T47D (cell line): ENCODE measurements around the gene ACOX3.
"Not testable (repeated sequence)": the region's sequence is repeated elsewhere in the genome, so short reads cannot be mapped to it uniquely, and the experiment has no call there.

ENCODE experiments used
- DNase-seq, 2 experiments: peaks; one replicate each; pipeline versions ENCODE4 v3.0.0 to v3.0.0-alpha.2; 2011 to 2012; ENCODE audit warnings: low read depth in 1 of 2, low spot score in 1 of 2
- JUND ChIP-seq: IDR thresholded peaks from 2 replicates; pipeline ENCODE4 v1.6.1; 2012; ENCODE audit warnings: low read depth
- in situ Hi-C: cut with HindIII; loops from 2 replicates; pipeline ENCODE4 v1.10.0; 2016; ENCODE audit warnings: low sequenced_read_pairs, low pct_unique_long_range_greater_than_20kb

Gene ACOX3

DNA sequence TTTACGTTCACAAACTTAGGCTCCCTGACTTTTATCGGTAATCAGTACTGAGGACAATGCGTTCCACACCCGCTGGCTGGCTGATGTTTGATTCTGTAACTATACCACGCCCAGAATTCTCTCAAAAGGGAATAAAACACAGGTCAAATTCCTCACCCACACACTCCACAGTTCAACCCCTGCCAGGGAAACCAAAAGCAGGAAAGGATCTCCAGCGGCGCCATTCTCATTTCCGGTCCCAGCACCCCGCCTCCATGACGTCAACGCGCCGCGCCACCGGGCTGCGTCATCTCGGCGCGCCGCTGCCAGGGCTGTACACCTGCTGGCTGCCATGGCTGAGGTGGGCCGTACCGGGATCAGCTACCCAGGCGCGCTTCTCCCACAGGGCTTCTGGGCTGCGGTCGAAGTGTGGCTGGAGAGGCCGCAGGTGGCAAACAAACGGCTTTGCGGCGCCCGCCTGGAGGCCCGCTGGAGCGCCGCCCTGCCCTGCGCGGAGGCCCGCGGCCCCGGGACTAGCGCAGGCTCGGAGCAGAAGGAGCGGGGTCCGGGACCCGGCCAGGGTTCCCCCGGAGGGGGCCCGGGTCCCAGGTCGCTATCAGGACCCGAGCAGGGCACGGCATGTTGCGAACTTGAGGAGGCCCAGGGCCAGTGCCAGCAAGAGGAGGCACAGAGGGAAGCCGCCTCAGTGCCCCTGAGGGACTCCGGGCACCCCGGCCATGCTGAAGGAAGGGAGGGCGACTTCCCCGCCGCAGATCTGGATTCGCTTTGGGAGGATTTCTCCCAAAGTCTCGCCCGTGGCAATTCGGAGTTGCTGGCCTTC lies at the start of gene ACOX3, which contains the start of gene TRMT44:
ACOX3 (minus strand) TSS at position 232 of the 820 bp plus-strand sequence. CDS start 24,202 bp downstream, outside the sequence.
TRMT44 (plus strand) TSS at position 286 of the 820 bp plus-strand sequence; CDS start at position 332, 46 bp downstream.
- in situ Hi-C loops, result no loop called here
- peak; percentile 41 to 92 for DNase-seq
- no peak for TF ChIP-seq JUND

DNA sequence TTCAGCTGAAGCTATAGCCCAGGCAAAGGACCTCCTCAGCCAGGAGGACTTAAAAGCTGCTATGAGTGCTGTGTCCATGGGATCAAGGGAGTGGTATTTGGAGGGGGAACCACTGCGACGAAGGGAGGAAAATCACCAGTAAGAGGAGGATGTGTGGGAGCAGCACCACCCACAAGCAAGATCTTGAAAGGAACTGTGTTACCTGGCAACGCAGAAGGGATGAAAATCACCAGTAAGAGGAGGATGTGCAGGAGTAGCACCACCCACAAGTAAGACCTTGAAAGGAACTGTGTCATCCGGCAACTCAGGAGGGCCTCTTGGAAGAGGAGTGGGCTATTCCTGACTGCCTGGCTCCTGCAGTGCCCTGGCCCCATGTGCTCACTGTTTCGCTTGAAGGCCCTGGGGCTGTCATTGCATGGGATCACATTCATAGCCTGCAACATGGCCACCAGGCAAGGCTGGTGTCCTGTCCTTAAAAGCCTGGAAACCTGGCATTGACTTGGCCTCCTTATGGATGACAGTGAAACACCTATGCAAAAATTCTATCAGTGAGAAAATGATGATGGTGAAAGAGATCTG lies 48.4 kb upstream of the ACOX3 start:
- in situ Hi-C loops, result no loop called here
- no peak for DNase-seq
- no peak for TF ChIP-seq JUND

DNA sequence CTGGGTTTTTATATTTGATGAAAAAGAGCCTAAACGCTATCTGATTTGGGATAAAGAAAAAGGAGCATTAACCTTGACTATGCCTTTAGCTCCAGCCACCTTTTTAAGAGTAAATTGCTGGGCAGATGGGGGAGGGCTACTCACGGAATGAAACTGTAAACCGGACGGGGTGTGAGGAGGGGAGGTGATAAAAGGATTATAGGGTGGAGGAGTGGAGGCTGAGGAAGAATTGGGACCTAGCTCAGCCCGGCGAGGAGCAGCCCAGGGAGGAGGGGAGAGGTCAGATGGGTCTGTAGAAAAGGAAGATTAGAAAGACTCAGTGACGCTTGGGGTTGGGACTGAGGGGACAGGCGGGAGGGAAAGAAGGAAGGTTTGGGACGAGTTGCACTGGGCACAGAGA lies 46.1 kb upstream of the ACOX3 start:
- DNase-seq, in situ Hi-C loops: not testable (repeated sequence)

DNA sequence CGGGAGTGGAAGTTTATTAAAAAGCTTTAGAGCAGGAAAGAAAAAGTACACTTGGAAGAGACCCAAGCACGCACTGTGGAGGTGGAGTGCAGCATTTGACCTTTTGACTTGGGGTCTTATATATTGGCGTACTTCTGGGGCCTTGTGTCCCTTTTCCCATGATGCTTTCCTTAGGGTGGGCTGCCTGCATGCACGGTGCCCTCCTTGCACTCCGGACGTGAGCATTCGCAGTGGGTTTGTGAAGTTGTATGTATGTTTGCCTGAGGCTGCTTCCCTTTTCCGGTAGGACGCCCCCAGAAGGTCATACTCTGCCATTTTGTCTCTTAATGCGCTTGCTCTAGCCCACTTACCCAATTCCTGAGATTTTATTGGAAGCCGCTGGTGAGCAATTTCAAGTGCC lies 39.7 kb upstream of the ACOX3 start:
- no peak for TF ChIP-seq JUND
- DNase-seq, result no peak
- in situ Hi-C loops, result no loop called here

DNA sequence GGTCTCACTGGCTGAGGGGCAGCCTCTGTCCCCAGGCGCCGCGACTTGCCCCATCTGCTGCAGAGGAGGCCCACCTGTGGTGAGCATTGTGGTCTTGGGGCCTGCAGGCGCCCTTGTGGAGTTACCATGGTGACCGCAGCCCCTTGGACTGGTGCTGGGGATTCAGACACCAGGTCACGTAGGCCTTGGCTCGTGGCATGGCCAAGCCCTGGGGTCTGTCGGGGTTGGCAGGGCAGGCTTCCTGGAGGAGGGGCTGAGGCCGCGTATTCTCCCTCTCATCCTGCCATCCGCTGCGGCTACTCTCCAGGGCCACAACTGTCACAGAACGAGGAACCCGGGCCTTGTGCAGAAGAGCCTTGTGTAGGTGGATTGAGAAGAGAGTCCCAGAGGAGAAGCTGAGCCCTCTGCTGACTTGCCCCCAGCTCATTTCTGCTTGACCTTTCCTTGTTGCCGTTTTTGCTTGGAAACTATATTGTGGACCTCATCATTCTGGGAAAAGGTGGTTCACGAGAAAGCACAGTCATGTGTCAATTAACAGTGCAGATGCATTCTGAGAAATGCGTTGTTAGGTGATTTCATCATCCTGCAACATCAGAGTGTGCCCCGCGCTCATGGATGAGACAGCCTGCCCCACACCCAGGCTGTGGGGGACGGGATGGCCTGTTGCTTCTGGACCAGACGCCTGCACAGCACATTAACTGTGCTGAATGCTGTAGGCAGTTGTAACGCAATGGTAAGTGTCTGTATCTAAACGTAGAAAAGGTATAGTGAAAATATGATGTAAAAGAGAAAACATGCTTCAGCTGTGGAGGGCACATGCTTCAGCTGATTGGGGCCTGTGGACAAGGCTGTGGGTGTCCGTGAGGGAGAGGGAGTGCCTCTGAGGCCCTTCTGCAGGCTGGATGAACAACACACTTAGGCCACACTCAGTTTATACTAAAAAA lies 38.5 kb upstream of the ACOX3 start:
- no peak for DNase-seq
- in situ Hi-C loops, result no loop called here
- no peak for TF ChIP-seq JUND

DNA sequence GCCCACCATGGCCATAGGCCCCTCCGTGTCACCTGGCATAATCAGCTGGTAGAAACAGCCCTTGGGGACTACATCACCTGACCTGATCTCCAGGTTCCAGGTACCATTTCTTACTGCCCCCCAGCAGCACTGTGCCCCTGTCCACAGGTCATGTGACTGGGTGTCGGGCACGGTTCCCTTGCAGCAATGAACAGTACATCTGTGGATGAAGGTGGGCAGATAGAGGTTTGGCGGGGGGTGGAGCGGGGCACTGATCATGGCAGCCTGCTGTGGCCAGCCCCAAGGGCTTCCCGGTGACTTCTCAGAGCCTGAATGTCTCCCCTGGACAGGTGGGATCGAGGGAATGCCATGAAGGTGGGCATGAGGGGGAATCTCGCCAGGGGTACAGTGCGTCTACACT lies 37.8 kb upstream of the ACOX3 start:
- in situ Hi-C loops, result no loop called here
- no peak for TF ChIP-seq JUND
- DNase-seq, result no peak

DNA sequence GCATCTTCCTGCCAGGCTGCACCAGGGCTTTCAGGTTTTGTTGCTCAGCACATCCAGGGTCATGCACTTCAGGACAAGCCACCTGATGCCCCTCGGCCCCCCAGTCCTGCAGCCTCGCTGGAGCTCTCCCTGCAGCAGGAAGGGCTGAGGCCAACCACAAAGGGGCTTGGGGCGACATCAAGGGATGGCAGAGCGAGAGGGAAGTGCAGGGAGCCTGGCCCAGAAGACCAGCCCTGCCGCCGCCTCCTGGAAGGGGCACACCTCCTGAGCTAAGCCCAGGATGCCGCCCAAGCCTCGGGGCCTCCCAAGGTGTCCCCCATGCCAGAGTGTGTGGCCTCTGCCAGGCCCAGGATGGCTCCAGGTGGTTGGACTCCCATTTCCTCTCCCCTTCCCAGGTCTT lies 37.2 kb upstream of the ACOX3 start:
- in situ Hi-C loops, result no loop called here
- TF ChIP-seq JUND, result no peak
- DNase-seq, result no peak

DNA sequence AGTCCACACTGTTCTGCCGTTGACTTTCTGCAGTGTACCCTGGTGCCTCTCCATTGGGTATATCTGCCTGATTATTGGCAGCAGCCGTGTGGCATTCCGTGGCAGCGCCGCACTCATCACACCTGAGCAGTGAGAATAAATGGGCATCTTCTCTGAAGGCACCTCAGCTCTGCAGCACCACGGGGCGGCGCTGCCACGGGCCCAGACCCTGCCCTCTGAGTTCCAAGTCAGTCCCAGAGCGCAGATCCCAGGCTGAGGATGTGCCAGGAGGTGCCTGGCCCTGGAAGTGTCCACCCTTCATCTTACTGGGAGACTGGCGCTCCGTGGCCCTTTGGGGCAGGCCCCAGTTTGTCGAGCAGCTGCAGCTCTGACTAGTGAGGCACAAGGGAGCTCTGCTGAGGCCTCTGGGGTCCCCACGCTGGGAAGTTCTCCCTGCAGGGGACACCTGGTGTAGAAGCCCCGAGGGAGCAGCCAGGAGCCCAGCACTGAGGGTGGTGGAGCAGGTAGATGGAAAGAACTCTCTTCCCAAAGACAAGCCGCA lies 36.6 kb upstream of the ACOX3 start:
- in situ Hi-C loops, result no loop called here
- no peak for TF ChIP-seq JUND
- no peak for DNase-seq

DNA sequence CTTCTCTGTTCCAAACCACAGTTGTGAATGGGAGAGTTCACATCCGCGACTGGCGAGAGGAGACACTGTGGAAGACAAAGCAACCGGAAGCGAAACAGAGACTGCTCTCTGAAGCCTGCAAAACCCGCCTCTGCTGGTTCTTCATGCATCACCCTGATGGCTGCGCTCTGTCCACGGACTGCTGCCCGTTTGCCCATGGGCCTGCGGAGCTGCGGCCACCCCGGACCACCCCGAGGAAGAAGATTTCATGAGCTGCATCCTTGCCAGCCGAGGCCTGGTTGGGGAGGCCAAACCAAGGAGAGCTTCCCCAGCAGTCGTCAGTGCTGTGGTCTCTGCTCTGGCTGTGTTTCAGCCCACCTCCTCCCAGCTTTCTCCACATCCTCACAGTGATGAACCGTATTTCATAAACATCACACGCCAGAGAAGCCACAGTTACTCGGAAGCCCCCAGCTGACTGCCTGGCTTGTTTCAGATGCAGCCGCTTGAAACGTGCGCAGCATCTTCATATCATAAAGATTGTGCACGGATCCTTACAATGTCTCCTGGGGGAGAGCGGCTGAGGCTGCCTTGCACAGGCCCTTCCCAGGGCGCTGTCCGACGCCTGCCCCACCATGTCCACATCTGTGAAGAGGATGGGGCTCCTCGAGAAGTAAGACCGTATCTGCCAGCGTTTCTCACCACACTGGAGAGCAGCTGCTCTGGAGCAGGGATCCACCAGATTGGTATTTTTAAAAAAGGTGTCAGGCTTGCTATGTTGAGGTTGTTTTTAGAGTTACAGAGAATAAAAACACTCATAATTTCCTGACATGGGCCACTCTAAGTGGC lies 35.4 kb upstream of the ACOX3 start:
- no peak for DNase-seq
- in situ Hi-C loops, result no loop called here
- TF ChIP-seq JUND, result no peak

DNA sequence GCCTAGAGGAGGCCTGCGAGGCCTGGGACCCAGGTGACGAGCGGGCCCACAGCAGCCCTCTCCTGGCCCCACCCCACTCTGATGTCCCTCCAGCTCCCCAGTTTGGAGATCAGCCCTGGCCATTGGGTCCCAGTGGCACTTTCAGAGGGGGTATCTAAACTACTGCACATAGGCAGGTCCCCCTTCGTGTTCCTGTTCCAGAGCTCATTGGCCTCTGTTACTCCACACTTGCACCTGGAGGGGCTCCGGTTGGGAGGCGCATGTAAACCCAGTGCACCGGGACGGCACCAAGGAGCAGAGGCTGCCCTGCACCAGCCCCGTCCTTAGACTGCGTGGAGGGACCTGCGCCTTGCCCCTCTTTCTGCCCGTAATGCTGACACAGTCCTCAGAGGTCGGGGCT lies 34.3 kb upstream of the ACOX3 start:
- no peak for TF ChIP-seq JUND
- in situ Hi-C loops, result no loop called here
- no peak for DNase-seq

DNA sequence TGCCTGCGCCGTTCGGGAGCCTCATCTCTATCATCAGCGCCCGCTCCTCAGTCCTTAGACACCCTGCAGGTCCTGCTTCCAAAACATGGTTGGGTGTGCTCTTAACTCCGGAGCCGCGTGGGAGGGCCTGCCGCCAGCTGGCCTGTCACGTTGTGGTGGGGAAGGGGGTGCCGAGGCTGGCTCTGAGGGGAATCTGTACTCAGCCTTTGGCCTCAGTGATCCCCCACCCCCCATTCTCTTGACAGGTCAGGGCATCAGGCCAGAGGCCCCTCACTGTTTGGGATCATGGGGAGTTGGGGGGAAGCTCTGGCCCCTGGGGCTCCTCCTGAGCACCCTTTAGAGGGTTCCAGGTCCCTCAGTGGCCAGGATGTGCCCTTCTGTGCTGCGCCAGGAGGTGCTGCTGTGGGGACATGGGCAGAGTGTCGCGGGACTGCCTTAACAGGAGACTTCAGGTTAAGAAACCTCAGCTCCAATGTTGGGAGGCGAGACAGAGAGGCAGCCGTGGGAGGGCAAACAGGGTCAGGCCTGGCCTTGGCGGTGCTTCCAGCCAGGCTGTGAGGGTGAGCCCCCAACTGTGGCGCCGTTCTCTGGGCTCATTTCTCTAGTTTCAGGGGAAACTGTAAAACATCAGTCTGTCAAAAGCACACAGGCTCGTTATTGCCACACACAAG lies 33.5 kb upstream of the ACOX3 start:
- DNase-seq, result no peak
- in situ Hi-C loops, result no loop called here
- no peak for TF ChIP-seq JUND
